NCI-H748 (cell line): ENCODE measurements around the gene CCDC27.

Experiments
- DNase-seq: peaks from one replicate; lab custom pipeline; 2025; ENCODE audit not compliant: unreplicated experiment; lab: John Stamatoyannopoulos, UW

CCDC27 gene

GRCh38 chr1:3752400-3752945 lies at the start of gene CCDC27:
Gene CCDC27 (plus strand): TSS chr1:3752450. CDS start chr1:3752482, 32 bp downstream.
- DNase-seq: no peak

GRCh38 chr1:3702528-3702927 lies 49.7 kb upstream of the CCDC27 start:
- DNase-seq: peak; percentile 37

DNA sequence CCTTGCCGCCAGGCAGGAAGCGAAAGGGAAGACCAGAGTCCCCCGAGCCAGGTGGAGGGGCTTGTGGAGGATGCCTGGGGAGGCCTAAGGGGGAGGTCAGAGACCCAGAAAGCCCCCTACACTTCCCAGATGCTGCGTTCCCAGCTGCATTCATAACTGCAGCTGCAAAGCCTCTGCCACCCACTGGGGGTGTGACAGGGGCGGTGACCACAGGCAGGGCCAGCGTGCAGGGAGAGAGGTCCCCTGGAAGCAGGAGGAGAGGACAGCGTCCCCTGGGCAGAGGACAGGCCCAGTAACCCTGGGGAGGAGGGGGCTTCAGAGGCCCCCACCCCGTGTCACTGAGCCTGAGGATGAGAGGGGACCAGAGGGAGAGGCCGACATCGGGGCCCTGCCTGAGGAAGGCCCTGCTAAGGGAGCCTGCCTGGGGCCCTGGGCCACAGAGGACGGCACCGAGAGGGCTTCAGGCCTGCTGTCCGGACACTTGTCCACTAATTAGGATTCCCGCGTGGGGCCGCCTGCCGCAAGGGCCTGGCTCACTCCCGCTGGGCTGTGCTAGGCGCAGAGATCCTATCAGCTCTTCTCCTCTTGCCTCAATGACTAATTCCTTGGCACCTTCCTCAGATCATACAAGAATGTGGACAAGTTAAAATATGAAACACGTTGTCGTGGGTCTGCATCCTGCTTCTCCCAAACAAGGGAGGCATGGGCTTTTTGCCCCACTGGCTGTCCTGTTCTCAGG lies 49.1 kb upstream of the CCDC27 start:
- no peak for DNase-seq

GRCh38 chr1:3703786-3704371 lies 48.4 kb upstream of the CCDC27 start:
- peak; percentile 38 for DNase-seq

DNA sequence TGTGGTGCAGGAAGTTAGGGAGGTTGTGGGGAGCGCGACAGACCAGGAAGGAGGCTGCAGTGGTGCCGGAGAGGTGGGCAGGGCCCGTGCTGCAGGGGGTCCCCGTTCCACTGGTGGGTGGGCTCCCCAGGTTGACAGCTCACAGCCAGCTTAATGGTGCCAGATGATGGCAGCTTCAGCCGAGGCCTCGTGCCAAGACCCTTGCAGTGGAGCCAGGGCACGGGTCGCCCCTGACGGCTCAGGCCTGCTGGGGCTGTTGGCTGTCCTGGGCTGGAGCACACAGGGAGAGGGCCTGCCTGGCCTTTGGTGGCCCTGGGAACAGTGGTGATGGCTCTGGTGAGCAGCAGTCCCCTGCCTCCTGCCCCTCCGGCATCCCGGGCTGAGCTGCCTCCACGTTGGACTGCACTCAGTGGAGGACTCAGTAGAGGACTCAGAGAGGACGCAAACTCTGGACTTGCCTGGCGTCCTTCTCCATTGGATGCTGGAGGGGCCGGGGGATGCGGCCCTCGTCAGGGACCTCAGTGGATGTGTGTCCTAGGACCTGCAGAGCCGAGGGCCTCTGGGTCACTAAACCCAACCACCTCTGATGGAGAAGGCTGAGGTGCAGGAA lies 46.8 kb upstream of the CCDC27 start:
- DNase-seq: no peak

GRCh38 chr1:3706651-3707297 lies 45.5 kb upstream of the CCDC27 start:
- no peak for DNase-seq

DNA sequence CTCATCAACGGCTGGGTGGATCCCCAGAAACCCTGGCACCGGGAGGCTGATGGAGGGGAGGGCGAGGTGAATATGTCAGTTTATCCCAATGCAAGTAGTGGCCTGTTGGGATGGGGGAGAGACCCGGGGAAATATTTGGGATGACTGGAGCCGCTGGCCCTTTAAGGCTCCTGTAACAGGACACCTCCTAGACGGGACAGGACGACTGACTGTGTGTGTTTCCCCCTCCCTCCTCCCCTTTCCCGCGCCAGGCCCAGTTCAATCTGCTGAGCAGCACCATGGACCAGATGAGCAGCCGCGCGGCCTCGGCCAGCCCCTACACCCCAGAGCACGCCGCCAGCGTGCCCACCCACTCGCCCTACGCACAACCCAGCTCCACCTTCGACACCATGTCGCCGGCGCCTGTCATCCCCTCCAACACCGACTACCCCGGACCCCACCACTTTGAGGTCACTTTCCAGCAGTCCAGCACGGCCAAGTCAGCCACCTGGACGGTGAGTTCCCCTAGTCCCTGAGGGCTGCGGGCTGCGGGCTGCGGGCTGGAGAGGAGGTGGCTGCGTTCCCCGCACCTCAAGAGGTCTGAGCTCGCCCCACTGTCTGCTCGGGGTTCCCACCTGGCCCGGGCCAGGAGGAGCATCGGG lies 44.8 kb upstream of the CCDC27 start:
- no peak for DNase-seq

DNA sequence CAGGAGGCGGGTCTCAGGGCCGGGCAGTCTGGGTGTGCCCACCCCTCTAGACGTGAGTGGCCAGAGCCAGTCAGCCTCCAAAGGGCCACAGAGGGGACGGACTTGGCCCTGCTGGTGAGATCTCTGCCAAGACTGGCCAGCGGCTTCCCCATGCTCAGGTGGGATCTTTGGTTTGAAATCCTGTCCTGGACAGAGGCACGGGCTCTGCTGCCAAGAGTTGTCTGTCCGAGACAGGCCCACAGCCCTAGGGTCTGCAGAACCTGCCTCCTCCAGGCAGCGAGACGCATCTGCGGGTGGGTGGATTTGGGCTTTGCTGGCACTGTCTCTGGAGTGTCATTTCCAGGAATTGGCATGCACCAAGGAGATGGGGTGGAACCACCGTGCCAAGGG lies 44.3 kb upstream of the CCDC27 start:
- DNase-seq: no peak

DNA sequence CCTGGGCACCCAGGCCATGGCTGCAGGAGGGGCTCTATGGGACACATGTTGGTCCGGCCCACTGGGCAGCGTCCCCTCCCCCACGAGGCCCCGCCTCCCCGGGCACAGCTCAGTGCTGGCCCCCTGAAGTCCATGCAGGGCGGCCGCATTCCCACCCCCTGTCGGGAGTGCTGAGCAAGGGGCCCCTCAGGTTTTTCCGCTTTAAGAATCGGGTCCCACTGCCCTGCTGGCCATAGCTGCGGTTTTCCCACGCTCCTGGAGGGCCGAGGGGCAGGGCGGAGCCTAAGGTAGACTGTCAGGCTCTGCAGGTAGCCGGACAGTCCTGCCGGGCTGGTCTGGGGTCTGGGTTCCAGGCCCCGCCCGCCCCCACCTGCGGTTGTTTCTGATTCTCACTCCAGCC lies 43.5 kb upstream of the CCDC27 start:
- no peak for DNase-seq

GRCh38 chr1:3710251-3710650 lies 42.0 kb upstream of the CCDC27 start:
- no peak for DNase-seq

- DNase-seq: no peak
Measured at GRCh38 chr1:3711381-3711779, 40.9 kb upstream of the CCDC27 start.

GRCh38 chr1:3711780-3712451 lies 40.3 kb upstream of the CCDC27 start:
- no peak for DNase-seq

GRCh38 chr1:3712573-3713535 lies 39.4 kb upstream of the CCDC27 start:
- no peak for DNase-seq

DNA sequence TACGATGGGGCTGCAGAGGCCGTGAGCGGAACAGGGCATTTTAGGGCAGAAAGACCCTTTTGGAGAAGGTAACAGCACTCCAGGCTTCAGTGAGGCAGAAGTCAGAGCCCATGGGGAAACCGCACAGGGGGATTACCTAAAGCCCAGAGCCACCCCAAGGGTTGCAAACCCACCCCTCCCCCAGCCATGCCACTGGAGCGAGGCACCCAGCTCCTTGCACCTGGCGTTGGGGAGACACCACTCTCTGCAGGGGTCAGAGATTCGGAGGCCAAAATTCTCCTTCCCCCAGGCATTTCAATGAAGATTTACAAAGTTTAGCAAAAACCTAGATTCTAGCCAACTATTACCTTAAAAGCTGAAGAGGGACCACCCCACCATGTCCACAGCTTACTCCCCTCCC lies 38.4 kb upstream of the CCDC27 start:
- DNase-seq: no peak

DNA sequence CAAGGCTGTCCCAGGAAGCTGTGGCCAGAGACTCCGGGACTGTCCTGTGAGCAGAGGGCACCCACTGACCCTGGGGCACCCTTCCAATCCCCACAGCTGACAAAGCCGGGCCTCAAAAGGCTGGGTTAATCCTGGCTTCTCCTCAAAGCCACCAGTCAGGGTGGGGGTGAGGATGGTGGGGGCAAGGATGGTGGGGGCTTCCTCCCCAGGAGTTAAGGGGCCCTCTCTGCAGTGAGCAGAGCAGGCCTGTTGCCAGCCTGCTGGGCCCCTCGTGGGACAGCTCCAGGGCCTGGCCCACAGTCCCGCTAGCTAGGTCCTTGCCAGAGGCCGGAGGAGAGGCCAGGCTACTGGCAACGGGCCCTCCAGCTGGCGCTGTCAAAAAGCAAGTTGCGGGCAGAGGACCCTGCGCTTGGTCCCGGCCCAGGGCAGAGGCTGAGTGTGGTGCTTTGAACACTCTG lies 37.9 kb upstream of the CCDC27 start:
- DNase-seq: no peak

DNA sequence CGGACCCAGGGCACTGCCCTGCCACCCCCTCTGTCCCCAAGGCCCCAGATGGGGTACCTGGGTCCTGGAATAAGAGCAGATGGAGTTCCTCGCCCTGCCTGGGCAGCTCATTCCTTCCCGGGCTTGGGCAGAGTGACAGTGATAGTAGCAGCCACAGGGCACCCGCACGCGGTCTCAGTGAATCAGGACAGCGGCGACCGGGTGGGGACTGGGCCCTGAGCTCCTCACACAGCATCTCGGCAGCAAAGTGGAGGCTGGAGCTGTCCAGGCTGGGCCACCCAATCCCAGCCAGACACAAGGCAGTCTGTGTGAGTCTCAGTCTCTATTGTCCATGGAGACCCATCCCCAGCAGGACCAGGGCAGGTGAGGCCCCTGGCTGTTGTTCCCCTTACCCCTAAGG lies 37.4 kb upstream of the CCDC27 start:
- DNase-seq: no peak

DNA sequence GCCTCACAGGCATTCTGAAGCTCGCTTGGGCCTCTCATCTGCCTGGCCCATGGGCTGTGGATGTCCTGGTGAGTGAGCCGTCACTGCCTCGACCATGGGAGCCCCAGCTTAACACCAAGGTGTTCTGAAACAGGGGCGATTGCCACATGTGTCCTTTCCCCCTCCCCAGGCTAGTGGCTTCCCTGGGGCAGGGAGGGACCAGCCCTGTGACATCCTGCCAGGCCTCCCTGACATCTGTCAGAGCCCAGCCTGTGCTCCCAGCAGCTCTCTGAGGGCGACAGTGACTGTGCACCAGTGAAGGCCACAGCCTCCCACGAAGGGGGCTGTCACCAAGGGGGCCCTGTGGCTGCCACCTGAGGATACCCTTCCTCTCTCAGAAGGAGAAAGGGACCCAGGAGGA lies 35.9 kb upstream of the CCDC27 start:
- DNase-seq: no peak

DNA sequence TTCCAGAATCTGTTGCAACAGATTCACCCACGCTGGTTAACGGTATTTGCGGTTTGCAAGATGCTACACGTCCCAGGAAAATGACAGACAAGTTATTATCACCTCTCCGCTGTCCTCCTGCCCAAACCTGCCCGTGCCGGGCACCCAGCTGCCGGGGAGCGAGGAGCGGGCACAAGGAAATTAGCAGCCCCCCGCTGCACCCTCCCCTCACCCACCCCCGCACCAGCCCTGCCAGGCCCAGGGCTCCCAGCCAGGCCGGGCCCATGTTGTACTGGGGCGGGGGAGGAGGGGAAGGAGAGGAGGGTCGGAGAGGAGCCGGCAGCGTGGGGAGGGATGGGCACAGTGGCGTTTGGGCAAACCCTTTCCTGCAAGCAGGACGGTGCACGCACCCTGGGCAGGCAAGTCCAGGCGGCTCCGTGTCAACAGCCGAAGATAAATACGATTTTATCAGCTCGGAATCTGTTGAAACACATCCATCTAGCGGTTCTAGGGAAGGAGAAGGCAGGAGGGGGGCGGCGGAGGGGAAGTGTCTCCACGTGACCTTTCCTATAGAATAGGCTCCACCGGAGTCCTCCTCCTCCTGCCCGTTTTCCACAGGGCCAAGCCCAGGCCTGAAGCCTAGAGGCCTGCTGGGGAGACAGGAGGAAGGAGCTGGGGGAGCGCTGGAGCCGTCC lies 35.1 kb upstream of the CCDC27 start:
- DNase-seq: peak; percentile 7
